OCI-LY3 (cell line): ENCODE results near the gene SORCS3.
A peak's percentile ranks its signal among the peaks of the same experiment; 100 is the strongest.

Experiments used
- H2AFZ ChIP-seq: fragments of 200-600, 300-600 bp; shearing (Covaris generic); 2 replicates; pipeline ENCODE4 v1.6.0; 2014; ENCODE audit warnings: antibody characterized with exemption, low read depth, low read length
- H3K27ac ChIP-seq: fragments of 200-600, 300-600 bp; sonication (generic); 2 replicates; pipeline ENCODE4 v1.5.1; 2014; ENCODE audit warnings: mild to moderate bottlenecking, low read length, moderate library complexity, mixed read lengths
- H3K27me3 ChIP-seq: fragments of 200-600, 300-600 bp; sonication (generic); 2 replicates; pipeline ENCODE4 v1.6.1; 2014; ENCODE audit warnings: low read depth, low read length, mixed read lengths
- H3K36me3 ChIP-seq: fragments of 200-600, 300-600 bp; sonication (generic); replicated peaks from 2 replicates; pipeline ENCODE3; 2014; ENCODE audit warnings: low read depth, low read length, mixed read lengths
- H3K4me1 ChIP-seq: fragments of 300-600, 200-600 bp; sonication (generic); 2 replicates; pipeline ENCODE4 v1.6.1; 2014; ENCODE audit warnings: low read length, mixed read lengths
- H3K4me2 ChIP-seq: fragments of 200-600, 300-600 bp; sonication (generic); 2 replicates; pipeline ENCODE4 v1.6.1; 2014; ENCODE audit warnings: low read length, mixed read lengths
- H3K4me3 ChIP-seq: fragments of 300-600, 200-600 bp; sonication (generic); 2 replicates; pipeline ENCODE4 v1.5.1; 2014; ENCODE audit warnings: antibody characterized with exemption, mild to moderate bottlenecking, low read length, moderate library complexity
- H3K79me2 ChIP-seq: fragments of 300-600, 200-600 bp; shearing (Covaris generic); 2 replicates; pipeline ENCODE4 v1.6.1; 2014; ENCODE audit warnings: mild to moderate bottlenecking, low read length, mixed read lengths
- H3K9ac ChIP-seq: fragments of 300-600, 200-600 bp; shearing (Covaris generic); 2 replicates; pipeline ENCODE4 v1.6.0; 2014; ENCODE audit warnings: mild to moderate bottlenecking, low read length, moderate library complexity
- H3K9me3 ChIP-seq: fragments of 200-600, 300-600 bp; shearing (Covaris generic); 2 replicates; pipeline ENCODE4 v1.6.1; 2014; ENCODE audit warnings: low read length, mixed read lengths; ENCODE audit not compliant: insufficient read depth
- H4K20me1 ChIP-seq: fragments of 200-600, 300-600 bp; sonication (generic); 2 replicates; pipeline ENCODE4 v1.6.1; 2016; ENCODE audit warnings: low read length, mixed read lengths; ENCODE audit not compliant: insufficient read depth
- EZH2phosphoT487 ChIP-seq: fragments of 200-600 bp; shearing (Covaris generic); IDR thresholded peaks from 2 replicates; pipeline ENCODE4 v1.6.1; 2018; ENCODE audit warnings: antibody characterized with exemption, mixed run types, low read depth
- TF ChIP-seq, protein P1 (sequence below): fragments of 200-600, 300-600 bp; sonication (generic); IDR thresholded peaks from 2 replicates; pipeline ENCODE4 v1.5.1; 2014; ENCODE audit warnings: antibody characterized with exemption, low read length, low read depth

Gene SORCS3

DNA sequence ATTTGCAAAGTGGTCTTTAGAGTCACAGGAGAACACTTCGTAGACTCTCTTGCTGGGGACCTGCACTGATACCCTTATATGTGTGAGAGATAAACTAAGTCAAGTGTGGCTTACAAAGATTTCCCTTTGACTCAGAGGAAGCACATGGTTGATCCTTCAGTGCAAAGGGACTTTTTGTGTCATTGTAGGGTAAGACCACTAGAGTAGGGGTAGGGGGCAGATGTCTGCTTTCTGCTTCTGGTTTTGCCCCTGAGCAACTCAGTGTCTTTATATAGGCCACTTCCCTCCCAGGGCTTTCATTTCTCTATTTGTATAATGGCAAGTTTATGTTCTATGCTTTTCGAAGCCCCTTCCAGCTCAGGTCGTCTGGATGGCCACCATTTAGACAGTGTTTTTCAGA is 281.7 kb downstream of the SORCS3 start:
- Histone ChIP-seq H3K9me3 (no peaks in the 10 kb centered on the region), H3K4me1 (peaks cover 49% of the 10 kb centered on the region), H4K20me1 (no peaks in the 10 kb centered on the region), H3K4me3 (peak overlapping the region; percentile 32; the same call in 1 of the 2 replicates), H3K4me2 (peak overlapping the region; percentile 65), H2AFZ (no peak overlapping the region), H3K27ac (peak overlapping the region; percentile 89), H3K9ac (peak overlapping the region; percentile 44; the same call in 1 of the 2 replicates), H3K36me3 (no peaks in the 10 kb centered on the region), H3K79me2 (no peaks in the 10 kb centered on the region), H3K27me3 (no peaks in the 10 kb centered on the region)
- TF ChIP-seq, protein P1, sequence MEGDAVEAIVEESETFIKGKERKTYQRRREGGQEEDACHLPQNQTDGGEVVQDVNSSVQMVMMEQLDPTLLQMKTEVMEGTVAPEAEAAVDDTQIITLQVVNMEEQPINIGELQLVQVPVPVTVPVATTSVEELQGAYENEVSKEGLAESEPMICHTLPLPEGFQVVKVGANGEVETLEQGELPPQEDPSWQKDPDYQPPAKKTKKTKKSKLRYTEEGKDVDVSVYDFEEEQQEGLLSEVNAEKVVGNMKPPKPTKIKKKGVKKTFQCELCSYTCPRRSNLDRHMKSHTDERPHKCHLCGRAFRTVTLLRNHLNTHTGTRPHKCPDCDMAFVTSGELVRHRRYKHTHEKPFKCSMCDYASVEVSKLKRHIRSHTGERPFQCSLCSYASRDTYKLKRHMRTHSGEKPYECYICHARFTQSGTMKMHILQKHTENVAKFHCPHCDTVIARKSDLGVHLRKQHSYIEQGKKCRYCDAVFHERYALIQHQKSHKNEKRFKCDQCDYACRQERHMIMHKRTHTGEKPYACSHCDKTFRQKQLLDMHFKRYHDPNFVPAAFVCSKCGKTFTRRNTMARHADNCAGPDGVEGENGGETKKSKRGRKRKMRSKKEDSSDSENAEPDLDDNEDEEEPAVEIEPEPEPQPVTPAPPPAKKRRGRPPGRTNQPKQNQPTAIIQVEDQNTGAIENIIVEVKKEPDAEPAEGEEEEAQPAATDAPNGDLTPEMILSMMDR, result no peak
- TF ChIP-seq EZH2phosphoT487, result no peak

DNA sequence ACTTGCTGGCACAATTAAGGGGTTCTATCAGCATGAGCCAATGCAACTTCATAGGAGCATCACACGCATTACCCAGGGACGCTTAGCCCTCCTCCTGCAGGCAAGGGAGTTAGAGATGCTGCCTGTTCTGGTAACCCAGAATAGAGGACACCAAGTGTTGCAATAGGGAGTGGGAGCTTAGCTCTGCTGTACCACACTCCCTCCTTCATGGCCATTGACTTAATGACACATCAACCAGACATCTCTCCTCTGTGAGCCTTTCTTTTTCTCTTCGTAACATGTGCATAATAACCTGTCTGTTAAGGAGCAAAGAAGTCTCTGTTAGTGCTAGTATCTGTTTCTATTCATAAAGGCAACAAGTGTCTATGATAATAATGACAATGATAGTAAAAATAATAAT is 282.4 kb downstream of the SORCS3 start:
- H3K4me3 ChIP-seq, result peak overlapping the region; percentile 7; the same call in 1 of the 2 replicates
- H3K4me2 ChIP-seq, result peak overlapping the region; percentile 65
- H4K20me1 ChIP-seq, result no peaks in the 10 kb centered on the region
- H3K4me1 ChIP-seq, result peaks cover 47% of the 10 kb centered on the region
- no peaks in the 10 kb centered on the region for H3K27me3 ChIP-seq
- peak overlapping the region; percentile 44; the same call in 1 of the 2 replicates for H3K9ac ChIP-seq
- no peaks in the 10 kb centered on the region for H3K79me2 ChIP-seq
- no peaks in the 10 kb centered on the region for H3K9me3 ChIP-seq
- H3K27ac ChIP-seq, result peak overlapping the region; percentile 89
- no peak overlapping the region for H2AFZ ChIP-seq
- no peaks in the 10 kb centered on the region for H3K36me3 ChIP-seq
- no peak for TF ChIP-seq EZH2phosphoT487
- TF ChIP-seq, protein P1, result no peak

GRCh38 chr10:104924101-104924795 is 283.2 kb downstream of the SORCS3 start:
- Histone ChIP-seq H3K79me2 (no peaks in the 10 kb centered on the region), H3K27me3 (no peaks in the 10 kb centered on the region), H3K4me2 (no peak overlapping the region), H3K36me3 (no peaks in the 10 kb centered on the region), H3K9ac (no peak overlapping the region), H4K20me1 (no peaks in the 10 kb centered on the region), H2AFZ (no peak overlapping the region), H3K9me3 (no peaks in the 10 kb centered on the region), H3K4me1 (peaks cover 47% of the 10 kb centered on the region), H3K27ac (no peak overlapping the region), H3K4me3 (no peak overlapping the region)
- TF ChIP-seq, protein P1, result no peak
- no peak for TF ChIP-seq EZH2phosphoT487

DNA sequence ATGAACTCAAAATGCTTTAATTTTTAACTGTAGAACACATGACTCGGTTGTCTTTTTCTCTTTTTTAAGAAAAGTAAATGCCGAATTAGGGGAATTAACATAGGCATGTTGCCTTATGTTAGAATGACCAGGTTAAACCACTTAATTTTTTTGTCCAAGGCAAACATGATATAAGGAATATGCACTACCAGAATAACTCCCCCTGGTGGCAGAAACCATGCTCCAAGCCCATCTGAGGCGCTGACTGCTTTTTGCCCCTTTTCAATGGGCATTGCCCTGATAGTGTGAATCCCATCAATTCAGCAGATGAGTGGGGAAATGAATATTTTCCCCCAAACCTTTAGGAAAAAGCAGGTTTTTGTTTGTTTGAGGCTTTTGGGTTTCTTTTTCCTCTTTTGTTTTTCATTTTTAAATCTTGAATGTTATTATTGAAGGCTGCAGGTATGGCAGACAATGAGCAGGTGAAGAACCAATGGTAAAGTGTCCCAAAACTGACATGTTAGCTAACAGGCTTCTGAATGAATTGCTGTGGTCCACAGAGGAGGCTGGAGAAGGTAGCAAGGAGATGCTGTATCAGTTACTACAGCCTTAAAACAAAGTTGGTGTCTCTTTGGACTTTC is 284.3 kb downstream of the SORCS3 start:
- Histone ChIP-seq H3K4me3 (no peak overlapping the region), H3K36me3 (no peaks in the 10 kb centered on the region), H3K4me1 (peaks cover 47% of the 10 kb centered on the region), H3K79me2 (no peaks in the 10 kb centered on the region), H3K9ac (no peak overlapping the region), H3K9me3 (no peaks in the 10 kb centered on the region), H4K20me1 (no peaks in the 10 kb centered on the region), H3K4me2 (peak overlapping the region; percentile 55), H3K27me3 (no peaks in the 10 kb centered on the region), H2AFZ (no peak overlapping the region), H3K27ac (no peak overlapping the region)
- TF ChIP-seq EZH2phosphoT487, result no peak
- TF ChIP-seq, protein P1, result peak; percentile 68
